Tibial artery (tissue), 4 donors: Measurements from ENCODE around the gene PRRC2C.

Experiments
- DNase-seq, 2 donors: peaks; one replicate each; pipeline ENCODE4 v3.0.0-alpha.2; 2019
- H3K27ac ChIP-seq, 2 donors: fragments of 200-600 bp; sonication (generic) in 1 of 2; 1 replicate in 1 of 2; 2 replicates in 1 of 2; pipeline ENCODE4 v1.5.1; 2018 to 2019; ENCODE audit warnings: mild to moderate bottlenecking in 1 of 2
- H3K27me3 ChIP-seq, 2 donors: fragments of 200-600 bp; sonication (generic) in 1 of 2; one replicate each; pipeline versions ENCODE4 v1.5.1 to v1.6.0; 2016 to 2019
- H3K36me3 ChIP-seq, 3 donors: fragments of 200-600 bp; sonication (generic) in 2 of 3; one replicate each; pipeline ENCODE4 v1.5.1; 2016 to 2019; ENCODE audit warnings: mild to moderate bottlenecking in 2 of 3
- H3K4me1 ChIP-seq, 4 donors: fragments of 200-600 bp; sonication (generic) in 2 of 4; 1 replicate in 3 of 4; 2 replicates in 1 of 4; pipeline ENCODE4 v1.5.1; 2016 to 2019
- H3K4me3 ChIP-seq, 2 donors: fragments of 200-600 bp; sonication (generic) in 1 of 2; 1 replicate in 1 of 2; 2 replicates in 1 of 2; pipeline ENCODE4 v1.5.1; 2018 to 2019; ENCODE audit warnings: mild to moderate bottlenecking in 2 of 2
- H3K9me3 ChIP-seq, 3 donors: fragments of 200-600 bp; sonication (generic) in 1 of 3; one replicate each; pipeline ENCODE4 v1.5.1; 2016 to 2019
- CTCF ChIP-seq, 2 experiments: fragments of 200-600 bp in 1 of 2; fragments of 450-650 bp in 1 of 2; IDR thresholded peaks; one replicate each; pipeline ENCODE4 v1.5.1; 2017 to 2019; ENCODE audit warnings: antibody characterized with exemption in 2 of 2, mild to moderate bottlenecking in 1 of 2, moderate library complexity in 1 of 2
- intact Hi-C: fragments of 100-400 bp; cut with DNase I; formaldehyde crosslinking; loops from one replicate; pipeline ENCODE4 v1.15.0; 2023; ENCODE audit warnings: low total_unique reads

Gene PRRC2C

GRCh38 chr1:171570295-171570694 is 85.0 kb downstream of the PRRC2C start:
- H3K4me1 ChIP-seq = no peaks in the 10 kb centered on the region
- H3K4me3 ChIP-seq = no peak overlapping the region
- H3K9me3 ChIP-seq = no peaks in the 10 kb centered on the region
- peaks cover 45 to 91% (median 61%) of the 10 kb centered on the region in 3 donors for H3K36me3 ChIP-seq
- no peak overlapping the region for H3K27ac ChIP-seq
- intact Hi-C loops = no loop called here
- TF ChIP-seq CTCF (IDR thresholded peaks at IDR 0.05) = no peak
- DNase-seq = no peak
- H3K27me3 ChIP-seq = no peaks in the 10 kb centered on the region

GRCh38 chr1:171576144-171576543 is 90.8 kb downstream of the PRRC2C start:
- TF ChIP-seq CTCF (IDR thresholded peaks at IDR 0.05) = no peak
- DNase-seq = no peak
- Histone ChIP-seq H3K36me3 (peaks cover 57 to 87% (median 73%) of the 10 kb centered on the region in 3 donors), H3K9me3 (no peaks in the 10 kb centered on the region), H3K27ac (no peak overlapping the region), H3K4me3 (no peak overlapping the region), H3K4me1 (no peaks in the 10 kb centered on the region), H3K27me3 (no peaks in the 10 kb centered on the region)
- intact Hi-C loops = no loop called here

GRCh38 chr1:171581226-171581625 is 95.9 kb downstream of the PRRC2C start:
- peaks cover 76 to 93% (median 77%) of the 10 kb centered on the region in 3 donors for H3K36me3 ChIP-seq
- DNase-seq = no peak
- TF ChIP-seq CTCF (IDR thresholded peaks at IDR 0.05) = no peak
- intact Hi-C loops = no loop called here
- H3K4me1 ChIP-seq = no peaks in the 10 kb centered on the region
- H3K9me3 ChIP-seq = no peaks in the 10 kb centered on the region
- no peak overlapping the region for H3K4me3 ChIP-seq
- no peak overlapping the region for H3K27ac ChIP-seq
- no peaks in the 10 kb centered on the region for H3K27me3 ChIP-seq

- DNase-seq = no peak
- Histone ChIP-seq H3K27me3 (no peaks in the 10 kb centered on the region), H3K36me3 (peaks cover 71 to 93% (median 75%) of the 10 kb centered on the region in 3 donors), H3K4me1 (no peaks in the 10 kb centered on the region), H3K27ac (no peak overlapping the region), H3K4me3 (no peak overlapping the region), H3K9me3 (no peaks in the 10 kb centered on the region)
- intact Hi-C loops = no loop called here
- TF ChIP-seq CTCF (IDR thresholded peaks at IDR 0.05) = no peak
These were observed 96.4 kb downstream of the PRRC2C start for GRCh38 chr1:171581766-171582165.

GRCh38 chr1:171582589-171582988 is 97.3 kb downstream of the PRRC2C start:
- H3K4me3 ChIP-seq = no peak overlapping the region
- peaks cover 70 to 93% (median 76%) of the 10 kb centered on the region in 3 donors for H3K36me3 ChIP-seq
- TF ChIP-seq CTCF (IDR thresholded peaks at IDR 0.05) = no peak
- no peak for DNase-seq
- intact Hi-C loops = no loop called here
- no peaks in the 10 kb centered on the region for H3K4me1 ChIP-seq
- H3K9me3 ChIP-seq = no peaks in the 10 kb centered on the region
- no peaks in the 10 kb centered on the region for H3K27me3 ChIP-seq
- H3K27ac ChIP-seq = no peak overlapping the region

GRCh38 chr1:171583591-171584201 is 98.4 kb downstream of the PRRC2C start:
- TF ChIP-seq CTCF (IDR thresholded peaks at IDR 0.05) = no peak
- H3K4me3 ChIP-seq = no peak overlapping the region
- H3K27ac ChIP-seq = no peak overlapping the region
- H3K9me3 ChIP-seq = no peaks in the 10 kb centered on the region
- H3K36me3 ChIP-seq = peaks cover 70 to 93% (median 76%) of the 10 kb centered on the region in 3 donors
- intact Hi-C loops = no loop called here
- no peaks in the 10 kb centered on the region for H3K27me3 ChIP-seq
- no peak for DNase-seq
- H3K4me1 ChIP-seq = no peaks in the 10 kb centered on the region
